ENCODE results near the gene SRRM2. TPM values are rescaled to one million over a fixed set of nuclear protein-coding genes. Genes with fewer than 3 reads are reported as not detected.

Gene SRRM2
- total RNA-seq, 1 donor from 2014 or later: 409 TPM

DNA sequence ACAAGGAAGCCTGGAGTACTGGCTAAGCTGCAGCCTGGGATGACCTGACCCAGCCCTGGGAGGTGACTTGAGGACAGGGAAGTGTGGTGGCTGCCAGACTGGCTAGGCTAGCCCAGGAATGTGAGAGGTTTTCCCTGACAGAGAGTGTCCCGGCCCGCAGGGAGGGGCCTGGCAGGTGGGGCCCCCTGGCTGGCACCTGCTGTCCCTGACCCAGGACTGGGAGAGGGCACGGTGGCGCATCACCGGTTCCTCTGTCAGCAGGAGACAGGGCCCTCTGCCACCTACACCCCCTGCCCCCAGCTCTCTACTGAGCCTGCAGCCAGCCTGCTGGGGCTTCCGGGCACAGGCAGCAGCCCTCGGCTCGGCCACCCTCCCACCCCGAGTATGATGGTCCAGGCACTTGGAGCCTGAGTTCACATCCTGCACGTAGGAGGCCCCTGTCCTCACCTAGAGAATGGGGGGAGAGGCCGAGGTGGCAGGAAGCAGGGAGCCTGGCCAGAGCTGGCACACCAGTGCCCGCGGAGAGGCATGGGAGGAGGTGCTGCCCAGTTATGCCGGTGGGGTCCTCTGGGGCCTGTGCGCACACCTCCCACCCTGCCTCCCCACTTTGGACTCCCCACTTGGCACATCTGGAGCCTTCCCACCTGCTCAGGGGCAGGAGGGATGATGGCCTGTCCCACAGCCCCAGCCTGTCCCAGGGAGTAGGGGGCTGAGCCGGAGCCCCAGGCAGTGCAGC is 32.9 kb upstream of the SRRM2 start:
- DNase-seq (ENCODE audit: low read depth) (no peak), FAIRE-seq (no peak)
- no peaks in the 10 kb centered on the region for H3K9me3 ChIP-seq (ENCODE audit: insufficient read depth, low read depth, low read length)
- no peaks in the 10 kb centered on the region for H3K36me3 ChIP-seq (ENCODE audit: insufficient read depth, low read length)
- Mint-ChIP-seq H3K4me3 (ENCODE audit: unreplicated experiment) (no peak overlapping the region), H3K27ac (ENCODE audit: unreplicated experiment) (no peak overlapping the region), H3K4me1 (ENCODE audit: low read depth, unreplicated experiment) (no peaks in the 10 kb centered on the region), H3K9me3 (ENCODE audit: unreplicated experiment) (no peaks in the 10 kb centered on the region), H3K27me3 (ENCODE audit: low read depth, unreplicated experiment) (peaks cover 6% of the 10 kb centered on the region), H3K36me3 (ENCODE audit: low read depth, unreplicated experiment) (no peaks in the 10 kb centered on the region)
- H3K4me1 ChIP-seq (ENCODE audit: insufficient read depth, low read length): peaks cover 3% of the 10 kb centered on the region
- H3K4me3 ChIP-seq (ENCODE audit: insufficient read depth, low read depth, low read length): no peak overlapping the region
- no peak overlapping the region for H3K27ac ChIP-seq (ENCODE audit: low read depth, low read length)
- no peaks in the 10 kb centered on the region for H3K27me3 ChIP-seq (ENCODE audit: insufficient read depth, low read length)
- H3K9ac ChIP-seq (ENCODE audit: low read length): no peak overlapping the region
- H3K79me2 ChIP-seq (ENCODE audit: insufficient read depth, low read length): no peaks in the 10 kb centered on the region
- no peak for TF ChIP-seq CTCF (IDR thresholded peaks at IDR 0.05; ENCODE audit: insufficient read depth, low read depth, low read length)
- no peak for TF ChIP-seq EZH2 (IDR thresholded peaks at IDR 0.05; ENCODE audit: insufficient read depth, low read length)
- no peak overlapping the region for H2AFZ ChIP-seq (ENCODE audit: low read depth, low read length)
- no peak overlapping the region for H3K4me2 ChIP-seq (ENCODE audit: low read length)
- H4K20me1 ChIP-seq (ENCODE audit: insufficient read depth, low read length): peaks cover 6% of the 10 kb centered on the region

DNA sequence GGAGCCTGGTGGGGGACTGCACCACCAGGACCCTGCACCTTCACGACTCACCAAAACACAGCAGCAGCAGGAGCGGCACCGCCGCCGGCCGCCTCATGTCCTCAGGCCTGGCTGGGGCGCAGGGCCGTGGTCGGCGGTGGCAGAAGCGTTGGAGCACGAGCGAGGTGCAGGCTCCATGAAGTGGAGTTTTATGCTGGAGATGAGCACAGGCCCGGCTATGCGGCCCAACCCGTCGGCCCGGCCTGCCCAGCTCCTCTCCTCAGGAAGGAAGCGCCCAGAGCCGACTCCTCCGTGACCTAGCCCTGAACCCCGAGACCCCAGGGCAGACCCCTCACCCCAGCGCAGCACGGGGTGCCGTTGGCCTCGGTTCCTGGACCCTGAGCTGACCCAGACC is 32.4 kb upstream of the SRRM2 start, which contains the start of gene PRSS27:
Gene PRSS27 (minus strand): TSS at position 161 of the 394 bp plus-strand sequence. CDS start 64 bp downstream, at position 97.
- peaks cover 3% of the 10 kb centered on the region for H3K4me1 ChIP-seq (ENCODE audit: insufficient read depth, low read length)
- peak within 1 kb of the TSS; percentile 63 for H2AFZ ChIP-seq (ENCODE audit: low read depth, low read length)
- peaks cover 6% of the 10 kb centered on the region for H3K27me3 Mint-ChIP-seq (ENCODE audit: low read depth, unreplicated experiment)
- peak within 1 kb of the TSS; percentile 84 for H3K4me3 Mint-ChIP-seq (ENCODE audit: unreplicated experiment)
- H3K36me3 Mint-ChIP-seq (ENCODE audit: low read depth, unreplicated experiment): no peaks in the 10 kb centered on the region
- no peaks in the 10 kb centered on the region for H3K9me3 ChIP-seq (ENCODE audit: insufficient read depth, low read depth, low read length)
- peak within 1 kb of the TSS; percentile 66 for H3K27ac Mint-ChIP-seq (ENCODE audit: unreplicated experiment)
- no peaks in the 10 kb centered on the region for H3K4me1 Mint-ChIP-seq (ENCODE audit: low read depth, unreplicated experiment)
- peak within 1 kb of the TSS; percentile 88 for H3K4me2 ChIP-seq (ENCODE audit: low read length)
- no peaks in the 10 kb centered on the region for H3K9me3 Mint-ChIP-seq (ENCODE audit: unreplicated experiment)
- no peaks in the 10 kb centered on the region for H3K27me3 ChIP-seq (ENCODE audit: insufficient read depth, low read length)
- peak within 1 kb of the TSS; percentile 80 for H3K9ac ChIP-seq (ENCODE audit: low read length)
- TF ChIP-seq EZH2 (IDR thresholded peaks at IDR 0.05; ENCODE audit: insufficient read depth, low read length) (no peak), CTCF (IDR thresholded peaks at IDR 0.05; ENCODE audit: insufficient read depth, low read depth, low read length) (no peak)
- DNase-seq (ENCODE audit: low read depth) (no peak), FAIRE-seq (no peak)
- H3K36me3 ChIP-seq (ENCODE audit: insufficient read depth, low read length): no peaks in the 10 kb centered on the region
- no peak within 1 kb of the TSS for H3K27ac ChIP-seq (ENCODE audit: low read depth, low read length)
- H3K79me2 ChIP-seq (ENCODE audit: insufficient read depth, low read length): no peaks in the 10 kb centered on the region
- H3K4me3 ChIP-seq (ENCODE audit: insufficient read depth, low read depth, low read length): peak within 1 kb of the TSS; percentile 58
- peaks cover 6% of the 10 kb centered on the region for H4K20me1 ChIP-seq (ENCODE audit: insufficient read depth, low read length)
